ENCODE measurements around the gene SLBP. TPM values are rescaled to one million over a fixed set of nuclear protein-coding genes. Genes with fewer than 3 reads are reported as not detected.

SLBP gene
- total RNA-seq, 1 experiment from 2014 or later: 73.4 TPM

- POLR2A ChIA-PET: interaction anchor here (0.7 kb wide), 1 partner anchor 13 kb away, joined by 4 read pairs; no protein-coding TSS in a partner anchor
- no TSS peak for BruUV-seq (replicated peaks)
Measured at GRCh38 chr4:1745697-1746096, 33.6 kb upstream of the SLBP start.

GRCh38 chr4:1745165-1745564 lies 33.0 kb upstream of the SLBP start:
- no TSS peak for BruUV-seq (replicated peaks)
- H3K4me1 ChIP-seq (ENCODE audit: control insufficient read depth, insufficient read depth, low read length): peaks cover 3% of the 10 kb centered on the region; the same call in 1 of the 2 replicates
- no peaks in the 10 kb centered on the region for H3K36me3 ChIP-seq (ENCODE audit: control insufficient read depth, insufficient read depth, low read length)
- in situ Hi-C loops (cut with HindIII; ENCODE audit: low pct_unique_long_range_greater_than_20kb, low sequenced_read_pairs): no loop called here
- no peak overlapping the region for H3K4me3 ChIP-seq (ENCODE audit: low read depth in 2 of 2, low read length in 2 of 2)
- no peak for TF ChIP-seq POLR2AphosphoS5 (IDR thresholded peaks at IDR 0.05; ENCODE audit: low read depth, low read length)
- no peaks in the 10 kb centered on the region for H3K9me3 ChIP-seq (ENCODE audit: control insufficient read depth, insufficient read depth, low read depth, low read length)
- no peak overlapping the region for H3K27ac ChIP-seq (ENCODE audit: low read length)
- DNase-seq (ENCODE audit: low read depth, low spot score): no peak
- no peaks in the 10 kb centered on the region for H3K27me3 ChIP-seq (ENCODE audit: control insufficient read depth, insufficient read depth, low read length)
- intact Hi-C loops (cut with micrococcal nuclease; ENCODE audit: unreplicated experiment): no loop called here
- POLR2A ChIA-PET: interaction anchor here (0.7 kb wide), 1 partner anchor 12 kb away, joined by 4 read pairs; no protein-coding TSS in a partner anchor
- ATAC-seq: no peak
- CTCF ChIA-PET: interaction anchor here (0.5 to 0.7 kb wide), 2 partner anchors 64 to 404 kb away, joined by 4 to 5 read pairs; no protein-coding TSS in a partner anchor

More at GRCh38 chr4:1745697-1746096, 33.6 kb upstream of the SLBP start:
- Histone ChIP-seq H3K27me3 (ENCODE audit: control insufficient read depth, insufficient read depth, low read length) (no peaks in the 10 kb centered on the region), H3K36me3 (ENCODE audit: control insufficient read depth, insufficient read depth, low read length) (no peaks in the 10 kb centered on the region), H3K9me3 (ENCODE audit: control insufficient read depth, insufficient read depth, low read depth, low read length) (no peaks in the 10 kb centered on the region), H3K27ac (ENCODE audit: low read length) (no peak overlapping the region), H3K4me1 (ENCODE audit: control insufficient read depth, insufficient read depth, low read length) (peaks cover 3% of the 10 kb centered on the region; the same call in 1 of the 2 replicates), H3K4me3 (ENCODE audit: low read depth in 2 of 2, low read length in 2 of 2) (no peak overlapping the region)
- CTCF ChIA-PET: interaction anchor here (0.5 to 0.7 kb wide), 2 partner anchors 64 to 405 kb away, joined by 4 to 5 read pairs; no protein-coding TSS in a partner anchor
- TF ChIP-seq REST (IDR thresholded peaks at IDR 0.05; ENCODE audit: insufficient read depth in 1 of 2, low read depth in 2 of 2, low read length in 1 of 2) (no peak), POLR2AphosphoS5 (IDR thresholded peaks at IDR 0.05; ENCODE audit: low read depth, low read length) (no peak), TCF7L2 (IDR thresholded peaks at IDR 0.05; ENCODE audit: low read depth, low read length) (no peak), SIN3A (IDR thresholded peaks at IDR 0.05; ENCODE audit: borderline replicate concordance, insufficient read depth, low read depth, low read length) (no peak), CTCF (IDR thresholded peaks at IDR 0.05) (no peak)
- intact Hi-C loops (cut with micrococcal nuclease; ENCODE audit: unreplicated experiment): no loop called here
- ATAC-seq: peak; percentile 9; the same call in 1 of the 2 replicates
- in situ Hi-C loops (cut with HindIII; ENCODE audit: low pct_unique_long_range_greater_than_20kb, low sequenced_read_pairs): no loop called here
- DNase-seq (ENCODE audit: low read depth, low spot score): no peak

- ChIA-PET CTCF (no interaction called here), POLR2A (no interaction called here)
- H3K36me3 ChIP-seq (ENCODE audit: control insufficient read depth, insufficient read depth, low read length): no peaks in the 10 kb centered on the region
- DNase-seq (ENCODE audit: low read depth, low spot score): no peak
- intact Hi-C loops (cut with micrococcal nuclease; ENCODE audit: unreplicated experiment) (no loop called here), in situ Hi-C loops (cut with HindIII; ENCODE audit: low pct_unique_long_range_greater_than_20kb, low sequenced_read_pairs) (no loop called here)
- no peaks in the 10 kb centered on the region for H3K9me3 ChIP-seq (ENCODE audit: control insufficient read depth, insufficient read depth, low read depth, low read length)
- TF ChIP-seq SIN3A (IDR thresholded peaks at IDR 0.05; ENCODE audit: borderline replicate concordance, insufficient read depth, low read depth, low read length): no peak
- no peak for TF ChIP-seq POLR2AphosphoS5 (IDR thresholded peaks at IDR 0.05; ENCODE audit: low read depth, low read length)
- TF ChIP-seq CTCF (IDR thresholded peaks at IDR 0.05): no peak
- TF ChIP-seq TCF7L2 (IDR thresholded peaks at IDR 0.05; ENCODE audit: low read depth, low read length): no peak
- TF ChIP-seq REST (IDR thresholded peaks at IDR 0.05; ENCODE audit: insufficient read depth in 1 of 2, low read depth in 2 of 2, low read length in 1 of 2): no peak
- no TSS peak for BruUV-seq (replicated peaks)
- H3K27ac ChIP-seq (ENCODE audit: low read length): no peak overlapping the region
- H3K4me3 ChIP-seq (ENCODE audit: low read depth in 2 of 2, low read length in 2 of 2): no peak overlapping the region
- peaks cover 3% of the 10 kb centered on the region; the same call in 1 of the 2 replicates for H3K4me1 ChIP-seq (ENCODE audit: control insufficient read depth, insufficient read depth, low read length)
- no peaks in the 10 kb centered on the region for H3K27me3 ChIP-seq (ENCODE audit: control insufficient read depth, insufficient read depth, low read length)
- ATAC-seq: no peak
Measured at GRCh38 chr4:1744552-1744951, 32.4 kb upstream of the SLBP start.
